ENCODE results near the gene OVCH1.

The OVCH1 gene, protein sequence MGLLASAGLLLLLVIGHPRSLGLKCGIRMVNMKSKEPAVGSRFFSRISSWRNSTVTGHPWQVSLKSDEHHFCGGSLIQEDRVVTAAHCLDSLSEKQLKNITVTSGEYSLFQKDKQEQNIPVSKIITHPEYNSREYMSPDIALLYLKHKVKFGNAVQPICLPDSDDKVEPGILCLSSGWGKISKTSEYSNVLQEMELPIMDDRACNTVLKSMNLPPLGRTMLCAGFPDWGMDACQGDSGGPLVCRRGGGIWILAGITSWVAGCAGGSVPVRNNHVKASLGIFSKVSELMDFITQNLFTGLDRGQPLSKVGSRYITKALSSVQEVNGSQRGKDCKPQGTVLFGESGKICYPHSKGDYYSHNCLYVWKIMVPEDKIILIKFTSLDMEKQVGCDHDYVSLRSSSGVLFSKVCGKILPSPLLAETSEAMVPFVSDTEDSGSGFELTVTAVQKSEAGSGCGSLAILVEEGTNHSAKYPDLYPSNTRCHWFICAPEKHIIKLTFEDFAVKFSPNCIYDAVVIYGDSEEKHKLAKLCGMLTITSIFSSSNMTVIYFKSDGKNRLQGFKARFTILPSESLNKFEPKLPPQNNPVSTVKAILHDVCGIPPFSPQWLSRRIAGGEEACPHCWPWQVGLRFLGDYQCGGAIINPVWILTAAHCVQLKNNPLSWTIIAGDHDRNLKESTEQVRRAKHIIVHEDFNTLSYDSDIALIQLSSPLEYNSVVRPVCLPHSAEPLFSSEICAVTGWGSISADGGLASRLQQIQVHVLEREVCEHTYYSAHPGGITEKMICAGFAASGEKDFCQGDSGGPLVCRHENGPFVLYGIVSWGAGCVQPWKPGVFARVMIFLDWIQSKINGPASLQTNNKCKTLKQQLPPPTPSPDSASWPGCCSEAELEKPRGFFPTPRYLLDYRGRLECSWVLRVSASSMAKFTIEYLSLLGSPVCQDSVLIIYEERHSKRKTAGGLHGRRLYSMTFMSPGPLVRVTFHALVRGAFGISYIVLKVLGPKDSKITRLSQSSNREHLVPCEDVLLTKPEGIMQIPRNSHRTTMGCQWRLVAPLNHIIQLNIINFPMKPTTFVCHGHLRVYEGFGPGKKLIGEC

DNA sequence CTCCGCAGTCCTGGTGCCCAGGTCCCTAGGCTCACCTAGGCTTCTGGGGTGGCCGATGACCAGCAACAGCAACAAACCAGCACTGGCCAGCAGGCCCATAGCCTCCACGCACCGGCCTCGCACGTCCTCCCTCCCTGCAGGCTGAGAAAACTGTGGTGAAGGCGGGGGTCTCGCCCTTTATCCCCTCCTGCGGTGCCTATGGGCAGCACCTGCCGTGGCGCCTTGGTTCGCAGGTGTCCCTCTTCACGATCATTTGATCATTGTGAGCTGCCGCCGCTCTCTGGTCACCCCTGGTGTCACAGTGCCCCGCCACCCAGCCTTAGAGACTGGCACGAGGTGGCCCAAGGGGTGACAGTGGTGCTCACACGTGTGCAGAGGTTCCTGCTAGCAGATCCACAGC, at the start of gene OVCH1:
TSS of gene OVCH1 (minus strand) at position 99 of the 400 bp plus-strand sequence. CDS start at position 99, 0 bp downstream.
- no peaks in the 10 kb centered on the region for H3K27me3 ChIP-seq (ENCODE audit: low read depth, low read length)
- H3K9me3 ChIP-seq (ENCODE audit: control insufficient read depth in 1 of 2, low read length in 2 of 2), result no peaks in the 10 kb centered on the region
- H3K4me3 ChIP-seq (ENCODE audit: low read depth in 1 of 2, low read length in 2 of 2), result no peak within 1 kb of the TSS
- H3K36me3 ChIP-seq (ENCODE audit: control insufficient read depth in 1 of 2, insufficient read depth in 2 of 2, low read length in 2 of 2), result no peaks in the 10 kb centered on the region
- no peak within 1 kb of the TSS for H3K27ac ChIP-seq (ENCODE audit: low read length)
- H3K4me1 ChIP-seq (ENCODE audit: control insufficient read depth in 1 of 2, insufficient read depth in 2 of 2, low read length in 2 of 2), result no peaks in the 10 kb centered on the region

DNA sequence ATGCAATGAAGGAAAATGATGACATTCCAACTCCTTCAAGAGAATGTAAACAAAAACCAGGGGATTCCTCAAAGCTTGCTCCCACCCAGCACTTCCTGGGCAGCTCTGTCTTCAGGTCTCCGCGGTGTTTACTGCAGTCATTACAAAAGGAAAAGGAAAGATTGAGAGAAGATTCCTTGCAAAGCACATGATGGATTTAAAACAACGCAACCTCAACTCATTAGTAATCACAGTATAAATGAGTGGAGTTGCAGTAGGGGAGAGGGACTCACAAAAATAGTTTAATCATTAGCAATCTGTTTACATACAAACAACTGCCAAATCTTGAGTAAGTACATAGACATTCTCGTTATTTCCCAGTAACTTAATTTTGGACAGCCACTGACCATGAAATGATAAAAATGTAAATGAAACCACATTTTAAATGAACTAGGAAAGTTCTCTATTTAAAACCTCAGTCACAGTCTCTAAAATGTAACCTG, 49.7 kb upstream of the OVCH1 start:
- H3K36me3 ChIP-seq (ENCODE audit: control insufficient read depth in 1 of 2, insufficient read depth in 2 of 2, low read length in 2 of 2), result no peaks in the 10 kb centered on the region
- H3K4me3 ChIP-seq (ENCODE audit: low read depth in 1 of 2, low read length in 2 of 2), result no peak overlapping the region
- no peaks in the 10 kb centered on the region for H3K9me3 ChIP-seq (ENCODE audit: control insufficient read depth in 1 of 2, low read length in 2 of 2)
- peaks cover 5 to 9% of the 10 kb centered on the region in 2 donors for H3K4me1 ChIP-seq (ENCODE audit: control insufficient read depth in 1 of 2, insufficient read depth in 2 of 2, low read length in 2 of 2)
- peak overlapping the region; percentile 3 for H3K27ac ChIP-seq (ENCODE audit: low read length)
- no peaks in the 10 kb centered on the region for H3K27me3 ChIP-seq (ENCODE audit: low read depth, low read length)

- no peak overlapping the region for H3K27ac ChIP-seq (ENCODE audit: low read length)
- H3K36me3 ChIP-seq (ENCODE audit: control insufficient read depth in 1 of 2, insufficient read depth in 2 of 2, low read length in 2 of 2), result no peaks in the 10 kb centered on the region
- H3K27me3 ChIP-seq (ENCODE audit: low read depth, low read length), result no peaks in the 10 kb centered on the region
- H3K4me3 ChIP-seq (ENCODE audit: low read depth in 1 of 2, low read length in 2 of 2), result no peak overlapping the region
- H3K4me1 ChIP-seq (ENCODE audit: control insufficient read depth in 1 of 2, insufficient read depth in 2 of 2, low read length in 2 of 2), result peaks cover 5 to 9% of the 10 kb centered on the region in 2 donors
- no peaks in the 10 kb centered on the region for H3K9me3 ChIP-seq (ENCODE audit: control insufficient read depth in 1 of 2, low read length in 2 of 2)
Measured at GRCh38 chr12:29546000-29546399, 48.5 kb upstream of the OVCH1 start.

DNA sequence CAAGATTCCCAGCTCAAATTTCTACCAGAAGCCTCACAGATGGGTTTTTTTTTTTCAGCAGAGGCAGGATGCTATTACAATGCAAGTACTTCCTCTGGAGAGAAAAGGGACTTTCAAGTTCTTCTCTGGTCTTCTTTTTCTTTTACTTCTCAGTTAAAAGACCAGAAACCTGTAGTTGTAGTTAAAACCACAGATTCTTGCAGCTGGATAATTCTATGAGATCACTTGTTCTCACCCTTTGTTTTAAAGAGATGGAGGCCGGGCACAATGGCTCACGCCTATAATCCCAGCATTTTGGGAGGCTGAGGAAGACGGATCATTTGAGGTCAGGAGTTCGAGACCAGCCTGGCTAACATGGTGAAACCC, 47.6 kb upstream of the OVCH1 start:
- Histone ChIP-seq H3K4me1 (ENCODE audit: control insufficient read depth in 1 of 2, insufficient read depth in 2 of 2, low read length in 2 of 2) (peaks cover 5 to 9% of the 10 kb centered on the region in 2 donors), H3K27ac (ENCODE audit: low read length) (no peak overlapping the region), H3K9me3 (ENCODE audit: control insufficient read depth in 1 of 2, low read length in 2 of 2) (no peaks in the 10 kb centered on the region), H3K27me3 (ENCODE audit: low read depth, low read length) (no peaks in the 10 kb centered on the region), H3K36me3 (ENCODE audit: control insufficient read depth in 1 of 2, insufficient read depth in 2 of 2, low read length in 2 of 2) (no peaks in the 10 kb centered on the region), H3K4me3 (ENCODE audit: low read depth in 1 of 2, low read length in 2 of 2) (no peak overlapping the region)

DNA sequence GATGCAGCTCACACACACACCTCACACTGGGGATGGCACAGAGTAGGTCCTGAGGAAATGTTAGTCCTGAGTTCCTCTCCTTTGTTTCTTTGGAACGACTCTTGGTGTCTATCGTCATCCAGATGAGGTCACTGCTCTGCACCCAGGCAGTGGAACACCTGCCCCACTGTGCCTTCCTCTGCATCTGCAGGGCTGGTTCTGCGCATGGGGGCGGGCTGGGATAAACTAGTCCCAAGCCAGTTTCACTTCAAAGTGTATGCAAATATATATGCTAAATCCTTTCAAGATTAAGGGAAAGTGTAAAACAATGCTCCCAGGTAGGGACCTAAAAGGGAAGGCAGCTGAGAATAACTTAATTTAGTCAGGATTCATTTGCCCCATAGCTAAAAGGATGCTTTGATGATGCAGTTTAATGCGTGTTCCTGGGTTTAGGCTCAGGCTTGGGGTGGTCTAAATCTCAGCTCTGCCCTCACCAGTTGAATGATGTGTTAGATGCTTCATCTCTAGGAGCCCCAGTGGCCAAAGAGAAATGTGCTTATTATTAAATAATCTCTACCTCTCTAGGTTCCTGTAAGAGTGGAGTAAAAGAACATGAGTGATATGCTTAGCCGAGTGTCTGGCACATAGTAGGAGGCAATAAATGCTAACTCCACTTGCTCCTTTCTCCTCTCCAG, 47.1 kb upstream of the OVCH1 start:
- Histone ChIP-seq H3K4me1 (ENCODE audit: control insufficient read depth in 1 of 2, insufficient read depth in 2 of 2, low read length in 2 of 2) (peaks cover 5 to 9% of the 10 kb centered on the region in 2 donors), H3K27me3 (ENCODE audit: low read depth, low read length) (no peaks in the 10 kb centered on the region), H3K36me3 (ENCODE audit: control insufficient read depth in 1 of 2, insufficient read depth in 2 of 2, low read length in 2 of 2) (no peaks in the 10 kb centered on the region), H3K27ac (ENCODE audit: low read length) (no peak overlapping the region), H3K9me3 (ENCODE audit: control insufficient read depth in 1 of 2, low read length in 2 of 2) (no peaks in the 10 kb centered on the region), H3K4me3 (ENCODE audit: low read depth in 1 of 2, low read length in 2 of 2) (no peak overlapping the region)

DNA sequence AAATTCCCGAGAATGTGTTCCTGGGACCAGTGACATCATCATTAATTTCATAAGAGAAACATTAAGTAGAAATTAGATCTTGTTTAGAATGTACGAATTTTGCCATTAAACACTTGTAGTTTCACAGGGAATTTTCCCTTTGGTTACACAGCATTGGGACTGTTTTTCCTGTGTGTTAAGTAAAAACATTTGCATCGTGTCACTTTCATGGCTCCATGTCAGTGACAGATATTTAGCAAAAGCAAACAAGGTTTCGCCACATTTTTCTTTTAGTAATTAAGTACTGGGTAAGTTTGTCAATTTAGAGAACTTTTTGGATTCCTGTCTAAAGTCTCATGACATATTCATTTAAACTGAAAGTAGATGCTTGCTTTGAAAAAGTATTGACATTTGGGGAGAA, 45.5 kb upstream of the OVCH1 start:
- peaks cover 5 to 9% of the 10 kb centered on the region in 2 donors for H3K4me1 ChIP-seq (ENCODE audit: control insufficient read depth in 1 of 2, insufficient read depth in 2 of 2, low read length in 2 of 2)
- no peak overlapping the region for H3K4me3 ChIP-seq (ENCODE audit: low read depth in 1 of 2, low read length in 2 of 2)
- no peaks in the 10 kb centered on the region for H3K36me3 ChIP-seq (ENCODE audit: control insufficient read depth in 1 of 2, insufficient read depth in 2 of 2, low read length in 2 of 2)
- H3K9me3 ChIP-seq (ENCODE audit: control insufficient read depth in 1 of 2, low read length in 2 of 2), result no peaks in the 10 kb centered on the region
- no peak overlapping the region for H3K27ac ChIP-seq (ENCODE audit: low read length)
- no peaks in the 10 kb centered on the region for H3K27me3 ChIP-seq (ENCODE audit: low read depth, low read length)

DNA sequence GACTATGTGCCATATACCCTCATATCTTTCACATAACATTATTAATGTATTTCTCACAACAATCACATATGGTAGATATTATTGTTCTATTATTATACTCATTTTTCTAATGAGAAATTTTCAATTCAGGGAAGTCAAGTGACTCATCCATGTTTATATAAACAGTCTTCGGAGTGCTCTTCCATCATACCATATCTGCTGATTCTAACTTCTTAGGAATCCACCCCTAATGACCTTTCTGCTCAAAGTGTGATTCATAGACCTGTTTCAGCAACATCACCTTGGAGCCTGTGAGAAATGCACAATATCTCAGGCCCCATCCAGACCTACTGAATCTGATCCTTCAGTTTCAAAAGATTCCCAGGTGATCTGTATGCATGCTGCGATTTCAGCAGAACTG, 39.8 kb upstream of the OVCH1 start:
- Histone ChIP-seq H3K9me3 (ENCODE audit: control insufficient read depth in 1 of 2, low read length in 2 of 2) (no peaks in the 10 kb centered on the region), H3K27ac (ENCODE audit: low read length) (no peak overlapping the region)

GRCh38 chr12:29534935-29535334, 37.4 kb upstream of the OVCH1 start:
- peaks cover 0 to 5% of the 10 kb centered on the region in 2 donors for H3K4me1 ChIP-seq (ENCODE audit: control insufficient read depth in 1 of 2, insufficient read depth in 2 of 2, low read length in 2 of 2)
- no peaks in the 10 kb centered on the region for H3K9me3 ChIP-seq (ENCODE audit: control insufficient read depth in 1 of 2, low read length in 2 of 2)
- no peak overlapping the region for H3K4me3 ChIP-seq (ENCODE audit: low read depth in 1 of 2, low read length in 2 of 2)
- no peak overlapping the region for H3K27ac ChIP-seq (ENCODE audit: low read length)
- no peaks in the 10 kb centered on the region for H3K27me3 ChIP-seq (ENCODE audit: low read depth, low read length)
- H3K36me3 ChIP-seq (ENCODE audit: control insufficient read depth in 1 of 2, insufficient read depth in 2 of 2, low read length in 2 of 2), result peaks cover 0 to 7% of the 10 kb centered on the region in 2 donors

More for the DNA sequence above, 39.8 kb upstream of the OVCH1 start:
- Histone ChIP-seq H3K4me1 (ENCODE audit: control insufficient read depth in 1 of 2, insufficient read depth in 2 of 2, low read length in 2 of 2) (peaks cover 0 to 5% of the 10 kb centered on the region in 2 donors), H3K4me3 (ENCODE audit: low read depth in 1 of 2, low read length in 2 of 2) (no peak overlapping the region), H3K36me3 (ENCODE audit: control insufficient read depth in 1 of 2, insufficient read depth in 2 of 2, low read length in 2 of 2) (peaks cover 0 to 7% of the 10 kb centered on the region in 2 donors), H3K27me3 (ENCODE audit: low read depth, low read length) (no peaks in the 10 kb centered on the region)

DNA sequence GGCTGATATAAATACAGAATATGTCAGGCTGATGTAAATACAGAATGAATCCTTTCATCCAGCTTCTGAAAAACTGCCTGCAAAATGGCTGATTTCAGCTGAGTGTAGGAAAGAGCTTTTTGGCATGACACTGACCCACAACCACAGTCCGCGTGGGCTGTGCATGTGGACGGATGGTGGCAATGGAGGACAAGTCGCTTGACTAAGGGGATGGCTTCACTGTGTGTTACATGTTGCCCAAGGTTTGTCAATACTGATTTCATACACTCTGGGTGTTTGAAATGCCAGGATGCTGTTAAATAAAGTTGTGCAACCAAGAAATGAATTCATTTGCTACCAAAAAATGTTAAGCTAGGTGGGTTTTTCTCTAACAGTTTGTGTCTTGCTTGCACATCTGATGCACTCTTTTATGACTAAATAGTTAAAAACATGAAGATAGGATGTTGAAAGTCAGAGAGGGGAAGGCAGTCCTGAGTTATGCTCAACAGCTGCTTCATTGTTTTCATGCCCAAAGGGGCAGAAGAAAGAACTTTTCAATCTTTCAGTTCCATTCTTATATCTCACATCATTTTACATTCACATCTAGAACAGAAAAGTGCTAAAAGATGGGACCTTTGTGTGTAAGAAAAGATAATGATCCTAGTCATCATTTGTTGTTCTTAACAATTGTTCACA, 36.5 kb upstream of the OVCH1 start:
- Histone ChIP-seq H3K4me3 (ENCODE audit: low read depth in 1 of 2, low read length in 2 of 2) (no peak overlapping the region), H3K36me3 (ENCODE audit: control insufficient read depth in 1 of 2, insufficient read depth in 2 of 2, low read length in 2 of 2) (peaks cover 0 to 7% of the 10 kb centered on the region in 2 donors), H3K4me1 (ENCODE audit: control insufficient read depth in 1 of 2, insufficient read depth in 2 of 2, low read length in 2 of 2) (peaks cover 0 to 8% of the 10 kb centered on the region in 2 donors), H3K27ac (ENCODE audit: low read length) (no peak overlapping the region), H3K27me3 (ENCODE audit: low read depth, low read length) (no peaks in the 10 kb centered on the region), H3K9me3 (ENCODE audit: control insufficient read depth in 1 of 2, low read length in 2 of 2) (no peaks in the 10 kb centered on the region)

DNA sequence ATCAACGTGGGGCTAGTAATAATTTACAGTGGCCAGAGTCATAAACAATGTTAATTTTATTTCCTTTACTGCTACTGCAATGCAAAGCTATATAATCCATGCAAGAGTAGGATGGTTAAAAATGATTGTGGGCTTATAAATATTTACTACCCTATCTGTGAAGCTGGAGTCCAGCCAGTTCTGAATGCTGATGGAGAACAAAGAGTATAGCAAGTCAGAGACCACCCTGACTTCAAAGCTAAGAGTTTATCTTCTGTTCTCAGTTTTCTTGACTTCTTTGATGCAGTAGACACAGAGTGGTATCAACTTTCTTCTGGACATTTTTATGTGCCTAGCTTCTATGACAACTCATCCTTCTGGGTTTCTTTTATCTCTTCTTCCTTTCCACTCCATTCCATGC, 34.0 kb upstream of the OVCH1 start:
- Histone ChIP-seq H3K4me1 (ENCODE audit: control insufficient read depth in 1 of 2, insufficient read depth in 2 of 2, low read length in 2 of 2) (peaks cover 0 to 9% of the 10 kb centered on the region in 2 donors), H3K9me3 (ENCODE audit: control insufficient read depth in 1 of 2, low read length in 2 of 2) (no peaks in the 10 kb centered on the region), H3K27me3 (ENCODE audit: low read depth, low read length) (no peaks in the 10 kb centered on the region), H3K27ac (ENCODE audit: low read length) (no peak overlapping the region), H3K36me3 (ENCODE audit: control insufficient read depth in 1 of 2, insufficient read depth in 2 of 2, low read length in 2 of 2) (peaks cover 0 to 7% of the 10 kb centered on the region in 2 donors), H3K4me3 (ENCODE audit: low read depth in 1 of 2, low read length in 2 of 2) (no peak overlapping the region)

Data from muscle layer of duodenum (tissue), 2 donors.